ENCODE results near the gene CLK2.

DNA sequence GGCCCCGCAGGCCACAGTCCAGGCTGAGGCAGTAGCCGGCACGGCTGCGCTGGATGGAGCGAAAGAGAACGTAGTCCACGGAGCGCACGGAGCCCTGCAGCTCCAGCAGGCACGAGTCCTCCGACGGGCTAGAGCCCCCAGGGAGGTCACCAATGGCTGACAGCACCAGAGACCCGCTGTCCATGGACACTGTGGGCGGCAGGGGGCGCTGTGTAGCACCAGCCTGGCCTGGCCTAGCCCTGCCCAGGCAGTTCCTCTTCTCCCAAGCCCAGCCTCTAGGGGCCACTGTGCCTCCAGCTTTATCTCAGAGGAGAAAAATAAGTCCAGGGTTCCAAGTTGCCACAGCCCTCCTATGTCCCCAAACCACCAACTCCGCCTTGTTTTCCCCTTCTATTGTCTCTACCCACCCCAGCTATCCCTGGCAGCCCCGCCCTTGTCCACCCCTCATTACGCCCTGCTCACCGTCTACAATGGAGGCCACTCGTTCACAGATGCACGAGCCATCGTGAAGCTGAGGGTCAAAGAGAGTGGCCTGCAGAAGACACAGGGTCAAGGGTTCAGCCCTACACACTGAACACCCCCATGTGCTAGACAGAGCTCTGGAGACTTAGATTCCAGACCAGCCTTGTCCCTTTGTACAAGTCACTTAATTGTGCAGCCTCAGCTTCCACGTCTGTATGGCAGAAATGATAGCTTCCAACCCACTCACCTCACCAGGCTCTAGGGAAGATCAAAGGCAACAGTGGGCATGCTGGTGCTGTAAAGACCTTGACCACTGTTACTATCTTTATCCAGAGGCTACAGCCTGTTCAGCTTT, 22.5 kb downstream of the CLK2 start:
- TF ChIP-seq, protein P1, sequence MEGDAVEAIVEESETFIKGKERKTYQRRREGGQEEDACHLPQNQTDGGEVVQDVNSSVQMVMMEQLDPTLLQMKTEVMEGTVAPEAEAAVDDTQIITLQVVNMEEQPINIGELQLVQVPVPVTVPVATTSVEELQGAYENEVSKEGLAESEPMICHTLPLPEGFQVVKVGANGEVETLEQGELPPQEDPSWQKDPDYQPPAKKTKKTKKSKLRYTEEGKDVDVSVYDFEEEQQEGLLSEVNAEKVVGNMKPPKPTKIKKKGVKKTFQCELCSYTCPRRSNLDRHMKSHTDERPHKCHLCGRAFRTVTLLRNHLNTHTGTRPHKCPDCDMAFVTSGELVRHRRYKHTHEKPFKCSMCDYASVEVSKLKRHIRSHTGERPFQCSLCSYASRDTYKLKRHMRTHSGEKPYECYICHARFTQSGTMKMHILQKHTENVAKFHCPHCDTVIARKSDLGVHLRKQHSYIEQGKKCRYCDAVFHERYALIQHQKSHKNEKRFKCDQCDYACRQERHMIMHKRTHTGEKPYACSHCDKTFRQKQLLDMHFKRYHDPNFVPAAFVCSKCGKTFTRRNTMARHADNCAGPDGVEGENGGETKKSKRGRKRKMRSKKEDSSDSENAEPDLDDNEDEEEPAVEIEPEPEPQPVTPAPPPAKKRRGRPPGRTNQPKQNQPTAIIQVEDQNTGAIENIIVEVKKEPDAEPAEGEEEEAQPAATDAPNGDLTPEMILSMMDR (conservative IDR thresholded peaks at IDR 0.05; ENCODE audit: low read depth in 2 of 2), result peak; percentile 98 to 100
- TF ChIP-seq EZH2 (IDR thresholded peaks at IDR 0.05; ENCODE audit: low read depth, unreplicated experiment) (no peak), POLR2AphosphoS5 (IDR thresholded peaks at IDR 0.05; ENCODE audit: low read depth) (no peak), REST (IDR thresholded peaks at IDR 0.05; ENCODE audit: unreplicated experiment) (no peak), EZH2phosphoT487 (IDR thresholded peaks at IDR 0.05; ENCODE audit: unreplicated experiment) (no peak), NANOG (IDR thresholded peaks at IDR 0.05; ENCODE audit: borderline replicate concordance) (no peak), ZNF114 (CRISPR knock-in tag; IDR thresholded peaks at IDR 0.05) (no peak)
